A673 (cell line): ENCODE results near the gene BTG2. TPM values are rescaled to one million over a fixed set of nuclear protein-coding genes. Genes with fewer than 3 reads are reported as not detected.

Source experiments
- BruUV-seq: library from RNA; stranded (reverse); fragments of 400-500 nt; replicated peaks from 2 replicates; lab custom pipeline; 2021; lab: Mats Ljungman, UMichigan
- CTCF ChIA-PET: fragments of 300-600 bp; sonication (Branson Sonifier 250); formaldehyde crosslinking; loops from one replicate; lab custom pipeline; 2022; ENCODE audit warnings: antibody characterized with exemption; lab: Charles Lee
- POLR2A ChIA-PET: fragments of 300-600 bp; sonication (Branson Sonifier 250); formaldehyde crosslinking; loops from one replicate; lab custom pipeline; 2022; ENCODE audit warnings: antibody characterized with exemption; ENCODE audit not compliant: low non-redundant PET; lab: Charles Lee
- DNase-seq: peaks from one replicate; pipeline ENCODE4 v3.0.0-alpha.2; 2015; ENCODE audit warnings: low spot score
- H3K27ac ChIP-seq: fragments of 200-600 bp; sonication (generic); 2 replicates; pipeline ENCODE4 v1.5.1; 2016; ENCODE audit warnings: mixed run types, low read depth, mild to moderate bottlenecking, mixed read lengths, antibody characterized with exemption, low read length; ENCODE audit not compliant: poor library complexity, severe bottlenecking
- H3K27me3 ChIP-seq: fragments of 200-600 bp; sonication (generic); replicated peaks from 2 replicates; pipeline ENCODE4 v1.6.1; 2017; ENCODE audit warnings: mixed run types, low read depth, mild to moderate bottlenecking, mixed read lengths, antibody characterized with exemption, low read length; ENCODE audit not compliant: insufficient read depth, poor library complexity
- H3K36me3 ChIP-seq: fragments of 200-600 bp; sonication (generic); 2 replicates; pipeline ENCODE4 v1.6.1; 2016; ENCODE audit warnings: mixed run types, mild to moderate bottlenecking, mixed read lengths, antibody characterized with exemption, low read length; ENCODE audit not compliant: insufficient read depth, poor library complexity, severe bottlenecking
- H3K4me1 ChIP-seq: fragments of 200-600 bp; sonication (generic); 2 replicates; pipeline ENCODE4 v1.6.1; 2017; ENCODE audit warnings: mixed run types, mild to moderate bottlenecking, mixed read lengths, antibody characterized with exemption, low read length; ENCODE audit not compliant: insufficient read depth, poor library complexity, severe bottlenecking
- H3K4me3 ChIP-seq: fragments of 200-600 bp; sonication (generic); 2 replicates; pipeline ENCODE4 v1.5.1; 2016; ENCODE audit warnings: low read depth, mixed run types, mild to moderate bottlenecking, mixed read lengths, low read length; ENCODE audit not compliant: poor library complexity, severe bottlenecking
- H3K9me3 ChIP-seq: fragments of 200-600 bp; sonication (generic); 2 replicates; pipeline ENCODE4 v1.6.1; 2016; ENCODE audit warnings: mixed run types, low read depth, mild to moderate bottlenecking, mixed read lengths, antibody characterized with exemption, low read length; ENCODE audit not compliant: poor library complexity, severe bottlenecking
- EZH2 ChIP-seq: fragments of 200-600 bp; sonication (generic); IDR thresholded peaks from 2 replicates; pipeline ENCODE4 v1.6.1; 2017; ENCODE audit warnings: borderline replicate concordance, low read depth, mild to moderate bottlenecking, mixed read lengths, antibody characterized with exemption, low read length; ENCODE audit not compliant: poor library complexity, severe bottlenecking
- intact Hi-C: fragments of 100-400 bp; cut with micrococcal nuclease; formaldehyde crosslinking; loops from one replicate; pipeline ENCODE4 v1.10.0; 2022; ENCODE audit not compliant: unreplicated experiment
- total RNA-seq: library from RNA; stranded (reverse); gene quantifications from 2 replicates; pipeline ENCODE4 v1.2.3, GENCODE V29; 2021
- TF ChIP-seq, protein P1 (sequence below): fragments of 300-800, 200-600 bp; sonication (generic); conservative IDR thresholded peaks from 2 replicates; pipeline ENCODE4 v1.5.1; 2017; ENCODE audit warnings: low read depth, mild to moderate bottlenecking, antibody characterized with exemption, low read length, moderate library complexity, mixed read lengths

The BTG2 gene
- total RNA-seq, 1 experiment from 2014 or later = 9.3 TPM

- Histone ChIP-seq H3K4me3 (no peak overlapping the region), H3K4me1 (peaks cover 19% of the 10 kb centered on the region), H3K27ac (no peak overlapping the region), H3K9me3 (no peaks in the 10 kb centered on the region), H3K27me3 (no peaks in the 10 kb centered on the region), H3K36me3 (no peaks in the 10 kb centered on the region)
- DNase-seq = no peak
- POLR2A ChIA-PET = no interaction called here
- intact Hi-C loops = no loop called here
- CTCF ChIA-PET = no interaction called here
- BruUV-seq = no TSS peak
- TF ChIP-seq EZH2 = no peak
- TF ChIP-seq, protein P1, sequence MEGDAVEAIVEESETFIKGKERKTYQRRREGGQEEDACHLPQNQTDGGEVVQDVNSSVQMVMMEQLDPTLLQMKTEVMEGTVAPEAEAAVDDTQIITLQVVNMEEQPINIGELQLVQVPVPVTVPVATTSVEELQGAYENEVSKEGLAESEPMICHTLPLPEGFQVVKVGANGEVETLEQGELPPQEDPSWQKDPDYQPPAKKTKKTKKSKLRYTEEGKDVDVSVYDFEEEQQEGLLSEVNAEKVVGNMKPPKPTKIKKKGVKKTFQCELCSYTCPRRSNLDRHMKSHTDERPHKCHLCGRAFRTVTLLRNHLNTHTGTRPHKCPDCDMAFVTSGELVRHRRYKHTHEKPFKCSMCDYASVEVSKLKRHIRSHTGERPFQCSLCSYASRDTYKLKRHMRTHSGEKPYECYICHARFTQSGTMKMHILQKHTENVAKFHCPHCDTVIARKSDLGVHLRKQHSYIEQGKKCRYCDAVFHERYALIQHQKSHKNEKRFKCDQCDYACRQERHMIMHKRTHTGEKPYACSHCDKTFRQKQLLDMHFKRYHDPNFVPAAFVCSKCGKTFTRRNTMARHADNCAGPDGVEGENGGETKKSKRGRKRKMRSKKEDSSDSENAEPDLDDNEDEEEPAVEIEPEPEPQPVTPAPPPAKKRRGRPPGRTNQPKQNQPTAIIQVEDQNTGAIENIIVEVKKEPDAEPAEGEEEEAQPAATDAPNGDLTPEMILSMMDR = no peak
Observed at GRCh38 chr1:203300441-203301330, 4.6 kb upstream of the BTG2 start.

- Histone ChIP-seq H3K4me3 (no peak overlapping the region), H3K9me3 (no peaks in the 10 kb centered on the region), H3K27me3 (no peaks in the 10 kb centered on the region), H3K27ac (no peak overlapping the region), H3K4me1 (peaks cover 13% of the 10 kb centered on the region), H3K36me3 (no peaks in the 10 kb centered on the region)
- intact Hi-C loops = no loop called here
- BruUV-seq = no TSS peak
- POLR2A ChIA-PET = no interaction called here
- TF ChIP-seq EZH2 = no peak
- TF ChIP-seq, protein P1 = no peak
- CTCF ChIA-PET = no interaction called here
- no peak for DNase-seq
Observed at GRCh38 chr1:203301331-203301668, 4.0 kb upstream of the BTG2 start.

GRCh38 chr1:203302456-203302855, 2.9 kb upstream of the BTG2 start:
- ChIA-PET CTCF (no interaction called here), POLR2A (no interaction called here)
- intact Hi-C loops = no loop called here
- no peak for DNase-seq
- TF ChIP-seq, protein P1 = no peak
- no peak for TF ChIP-seq EZH2
- BruUV-seq = no TSS peak
- Histone ChIP-seq H3K4me3 (no peak overlapping the region), H3K4me1 (peaks cover 12% of the 10 kb centered on the region), H3K27me3 (no peaks in the 10 kb centered on the region), H3K9me3 (no peaks in the 10 kb centered on the region), H3K27ac (no peak overlapping the region), H3K36me3 (no peaks in the 10 kb centered on the region)
